ENCODE results near the gene WDR35.

- TF ChIP-seq CTCF (IDR thresholded peaks at IDR 0.05 in 2 of 3, conservative IDR thresholded peaks at IDR 0.05 in 1 of 3; ENCODE audit: control insufficient read depth in 2 of 3, extremely low read depth in 1 of 3, insufficient read depth in 1 of 3, low read depth in 3 of 3, low read length in 3 of 3) (no peak), EZH2 (IDR thresholded peaks at IDR 0.05; ENCODE audit: borderline replicate concordance, control insufficient read depth, low read depth, low read length) (no peak), POLR2AphosphoS5 (IDR thresholded peaks at IDR 0.05; ENCODE audit: low read length) (no peak), HCFC1 (IDR thresholded peaks at IDR 0.05; ENCODE audit: low read length) (no peak), USF1 (IDR thresholded peaks at IDR 0.05; ENCODE audit: borderline replicate concordance, extremely low read length, insufficient read depth, low read depth, low read length) (no peak), RB1 (IDR thresholded peaks at IDR 0.05; ENCODE audit: borderline replicate concordance) (no peak), RFX5 (IDR thresholded peaks at IDR 0.05; ENCODE audit: low read depth, low read length) (no peak), IRF3 (IDR thresholded peaks at IDR 0.05) (no peak), CHD2 (IDR thresholded peaks at IDR 0.05; ENCODE audit: borderline replicate concordance, low read depth, low read length) (no peak), POLR2A (IDR thresholded peaks at IDR 0.05; ENCODE audit: low read depth, low read length) (no peak), ZNF687 (IDR thresholded peaks at IDR 0.05) (no peak), BCL11A (IDR thresholded peaks at IDR 0.05; ENCODE audit: low read depth, low read length) (no peak), ATF2 (IDR thresholded peaks at IDR 0.05; ENCODE audit: low read length) (no peak), ZNF592 (IDR thresholded peaks at IDR 0.05) (no peak)
Measured at GRCh38 chr2:20019747-20020146, 29.8 kb upstream of the WDR35 start.

All from GM12878 (cell line).